ENCODE data around the gene ZNF74. TPM values are rescaled to one million over a fixed set of nuclear protein-coding genes. Genes with fewer than 3 reads are reported as not detected.

The ZNF74 gene
- polyA plus RNA-seq, 1 donor from 2014 or later, result 75.6 TPM

- no peaks in the 10 kb centered on the region for H3K9me2 ChIP-seq (ENCODE audit: insufficient read depth, low read length)
- H3K27ac ChIP-seq (ENCODE audit: low read length), result no peak overlapping the region
- H3K79me2 ChIP-seq (replicated peaks; ENCODE audit: insufficient read depth, low read length), result peaks cover 36% of the 10 kb centered on the region
- TF ChIP-seq RAD21 (conservative IDR thresholded peaks at IDR 0.05), result no peak
- no peak for TF ChIP-seq SMC3 (conservative IDR thresholded peaks at IDR 0.05; ENCODE audit: poor library complexity)
- no peak for TF ChIP-seq EP300 (conservative IDR thresholded peaks at IDR 0.05; ENCODE audit: poor library complexity, severe bottlenecking)
- no peak for TF ChIP-seq TAF1 (IDR thresholded peaks at IDR 0.05; ENCODE audit: low read depth)
- no peak overlapping the region for H3K9ac ChIP-seq (ENCODE audit: low read length)
- H3K4me2 ChIP-seq (ENCODE audit: low read length), result no peak overlapping the region
- no peaks in the 10 kb centered on the region for H3K36me3 ChIP-seq (ENCODE audit: insufficient read depth, low read length)
- no peaks in the 10 kb centered on the region for H3K27me3 ChIP-seq (ENCODE audit: insufficient read depth, low read depth, low read length)
- H2AFZ ChIP-seq (ENCODE audit: low read depth, low read length), result no peak overlapping the region
- H3F3A ChIP-seq (ENCODE audit: insufficient read depth, low read length, poor library complexity, severe bottlenecking), result no peaks in the 10 kb centered on the region
- peaks cover 4% of the 10 kb centered on the region for H4K20me1 ChIP-seq (ENCODE audit: insufficient read depth)
- H3K4me3 ChIP-seq (ENCODE audit: low read length), result no peak overlapping the region
- no peaks in the 10 kb centered on the region for H3K9me3 ChIP-seq (ENCODE audit: low read length)
Measured at GRCh38 chr22:20401376-20402014, 7.5 kb downstream of the ZNF74 start.

- no peaks in the 10 kb centered on the region for H3F3A ChIP-seq (ENCODE audit: insufficient read depth, low read length, poor library complexity, severe bottlenecking)
- no peak for TF ChIP-seq TAF1 (IDR thresholded peaks at IDR 0.05; ENCODE audit: low read depth)
- H3K79me2 ChIP-seq (replicated peaks; ENCODE audit: insufficient read depth, low read length), result peaks cover 28% of the 10 kb centered on the region
- no peaks in the 10 kb centered on the region for H3K9me2 ChIP-seq (ENCODE audit: insufficient read depth, low read length)
- peaks cover 4% of the 10 kb centered on the region for H4K20me1 ChIP-seq (ENCODE audit: insufficient read depth)
- H3K9ac ChIP-seq (ENCODE audit: low read length), result no peak overlapping the region
- H3K4me2 ChIP-seq (ENCODE audit: low read length), result no peak overlapping the region
- no peaks in the 10 kb centered on the region for H3K27me3 ChIP-seq (ENCODE audit: insufficient read depth, low read depth, low read length)
- H3K27ac ChIP-seq (ENCODE audit: low read length), result no peak overlapping the region
- H3K4me3 ChIP-seq (ENCODE audit: low read length), result no peak overlapping the region
- no peak overlapping the region for H2AFZ ChIP-seq (ENCODE audit: low read depth, low read length)
- H3K9me3 ChIP-seq (ENCODE audit: low read length), result no peaks in the 10 kb centered on the region
- H3K36me3 ChIP-seq (ENCODE audit: insufficient read depth, low read length), result no peaks in the 10 kb centered on the region
Measured at GRCh38 chr22:20402960-20403778, 9.2 kb downstream of the ZNF74 start.

GRCh38 chr22:20403779-20404140 is 9.8 kb downstream of the ZNF74 start:
- Histone ChIP-seq H3K9me2 (ENCODE audit: insufficient read depth, low read length) (no peaks in the 10 kb centered on the region), H3K36me3 (ENCODE audit: insufficient read depth, low read length) (no peaks in the 10 kb centered on the region), H4K20me1 (ENCODE audit: insufficient read depth) (peaks cover 4% of the 10 kb centered on the region), H3K4me3 (ENCODE audit: low read length) (no peak overlapping the region), H2AFZ (ENCODE audit: low read depth, low read length) (no peak overlapping the region), H3K9me3 (ENCODE audit: low read length) (no peaks in the 10 kb centered on the region), H3K27me3 (ENCODE audit: insufficient read depth, low read depth, low read length) (no peaks in the 10 kb centered on the region), H3K79me2 (replicated peaks; ENCODE audit: insufficient read depth, low read length) (peaks cover 22% of the 10 kb centered on the region), H3K9ac (ENCODE audit: low read length) (no peak overlapping the region), H3F3A (ENCODE audit: insufficient read depth, low read length, poor library complexity, severe bottlenecking) (no peaks in the 10 kb centered on the region), H3K27ac (ENCODE audit: low read length) (no peak overlapping the region), H3K4me2 (ENCODE audit: low read length) (no peak overlapping the region)
- TF ChIP-seq EZH2 (IDR thresholded peaks at IDR 0.05; ENCODE audit: borderline replicate concordance, insufficient read depth, low read length, poor library complexity, severe bottlenecking) (no peak), MXI1 (conservative IDR thresholded peaks at IDR 0.05; ENCODE audit: poor library complexity, severe bottlenecking) (no peak), RAD21 (conservative IDR thresholded peaks at IDR 0.05) (no peak), REST (IDR thresholded peaks at IDR 0.05; ENCODE audit: borderline replicate concordance) (no peak), TAF1 (IDR thresholded peaks at IDR 0.05; ENCODE audit: low read depth) (no peak), SMC3 (conservative IDR thresholded peaks at IDR 0.05; ENCODE audit: poor library complexity) (no peak), POLR2AphosphoS5 (IDR thresholded peaks at IDR 0.05) (no peak), CTCF (IDR thresholded peaks at IDR 0.05; ENCODE audit: poor library complexity, severe bottlenecking) (no peak), EP300 (conservative IDR thresholded peaks at IDR 0.05; ENCODE audit: poor library complexity, severe bottlenecking) (no peak)

Measured in neural cell (in vitro differentiated cells).